B cell (primary cell): Measurements from ENCODE around the gene LIFR.

Source experiments
- CTCF ChIP-seq: fragments of 200-600 bp; IDR thresholded peaks from one replicate; pipeline ENCODE4 v1.8.0; 2022; ENCODE audit warnings: antibody characterized with exemption, mild to moderate bottlenecking
- EZH2 ChIP-seq: IDR thresholded peaks from 2 replicates; pipeline ENCODE4 v1.6.1; 2012; ENCODE audit warnings: borderline replicate concordance, low read depth, mild to moderate bottlenecking, moderate library complexity, low read length; ENCODE audit not compliant: insufficient read depth, poor library complexity, severe bottlenecking

- TF ChIP-seq EZH2, result no peak
- TF ChIP-seq CTCF, result no peak
Measured at GRCh38 chr5:38573521-38573920, 17.1 kb upstream of the LIFR start.
